Tibial artery (tissue), 4 donors: ENCODE measurements around the gene HSD11B2.
A peak's percentile ranks its signal among the peaks of the same experiment; 100 is the strongest.

ENCODE experiments used
- DNase-seq, 2 donors: peaks; one replicate each; pipeline ENCODE4 v3.0.0-alpha.2; 2019
- H3K27ac ChIP-seq, 2 donors: fragments of 200-600 bp; sonication (generic) in 1 of 2; 1 replicate in 1 of 2; 2 replicates in 1 of 2; pipeline ENCODE4 v1.5.1; 2018 to 2019; ENCODE audit warnings: mild to moderate bottlenecking in 1 of 2
- H3K27me3 ChIP-seq, 2 donors: fragments of 200-600 bp; sonication (generic) in 1 of 2; one replicate each; pipeline versions ENCODE4 v1.5.1 to v1.6.0; 2016 to 2019
- H3K36me3 ChIP-seq, 3 donors: fragments of 200-600 bp; sonication (generic) in 2 of 3; one replicate each; pipeline ENCODE4 v1.5.1; 2016 to 2019; ENCODE audit warnings: mild to moderate bottlenecking in 2 of 3
- H3K4me1 ChIP-seq, 4 donors: fragments of 200-600 bp; sonication (generic) in 2 of 4; 1 replicate in 3 of 4; 2 replicates in 1 of 4; pipeline ENCODE4 v1.5.1; 2016 to 2019
- H3K4me3 ChIP-seq, 2 donors: fragments of 200-600 bp; sonication (generic) in 1 of 2; 1 replicate in 1 of 2; 2 replicates in 1 of 2; pipeline ENCODE4 v1.5.1; 2018 to 2019; ENCODE audit warnings: mild to moderate bottlenecking in 2 of 2
- H3K9me3 ChIP-seq, 3 donors: fragments of 200-600 bp; sonication (generic) in 1 of 3; one replicate each; pipeline ENCODE4 v1.5.1; 2016 to 2019
- intact Hi-C: fragments of 100-400 bp; cut with DNase I; formaldehyde crosslinking; loops from one replicate; pipeline ENCODE4 v1.15.0; 2023; ENCODE audit warnings: low total_unique reads
- TF ChIP-seq, protein P1 (sequence below), 2 experiments: fragments of 200-600 bp in 1 of 2; fragments of 450-650 bp in 1 of 2; IDR thresholded peaks; one replicate each; pipeline ENCODE4 v1.5.1; 2017 to 2019; ENCODE audit warnings: antibody characterized with exemption in 2 of 2, mild to moderate bottlenecking in 1 of 2, moderate library complexity in 1 of 2

Gene HSD11B2

DNA sequence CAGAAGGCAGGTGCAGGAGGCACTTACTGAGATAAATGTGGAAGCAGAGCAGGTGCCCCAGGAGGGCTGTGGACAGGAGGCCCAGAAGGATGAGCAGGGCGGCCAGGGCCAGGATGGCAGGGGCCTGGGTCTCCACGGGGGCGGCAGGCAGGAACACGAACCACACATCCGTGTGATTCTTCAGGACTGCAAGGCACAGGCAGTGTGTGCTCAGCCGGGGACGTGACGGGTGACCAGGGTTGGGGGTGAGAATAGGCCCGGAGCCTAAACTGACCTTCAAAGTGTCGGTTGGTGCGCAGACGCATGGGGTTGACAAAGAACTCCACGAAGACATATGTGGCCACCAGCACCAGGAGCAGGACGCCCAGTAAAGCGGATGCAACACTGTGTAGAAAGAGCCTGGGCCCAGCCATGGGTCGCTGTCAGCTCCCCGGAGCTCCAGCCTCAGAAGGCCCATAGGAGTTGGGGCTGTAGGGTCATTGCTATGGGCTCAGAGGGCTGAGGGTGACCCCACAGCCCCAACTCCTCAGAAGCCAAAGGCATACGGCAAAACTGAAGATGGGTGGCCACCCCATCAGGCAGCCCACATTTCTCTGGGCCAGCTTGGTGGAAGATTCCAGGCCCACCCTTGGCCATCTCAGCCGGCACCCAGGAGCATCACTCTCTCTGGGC, 32.2 kb upstream of the HSD11B2 start:
- no peak overlapping the region for H3K4me3 ChIP-seq
- TF ChIP-seq, protein P1, sequence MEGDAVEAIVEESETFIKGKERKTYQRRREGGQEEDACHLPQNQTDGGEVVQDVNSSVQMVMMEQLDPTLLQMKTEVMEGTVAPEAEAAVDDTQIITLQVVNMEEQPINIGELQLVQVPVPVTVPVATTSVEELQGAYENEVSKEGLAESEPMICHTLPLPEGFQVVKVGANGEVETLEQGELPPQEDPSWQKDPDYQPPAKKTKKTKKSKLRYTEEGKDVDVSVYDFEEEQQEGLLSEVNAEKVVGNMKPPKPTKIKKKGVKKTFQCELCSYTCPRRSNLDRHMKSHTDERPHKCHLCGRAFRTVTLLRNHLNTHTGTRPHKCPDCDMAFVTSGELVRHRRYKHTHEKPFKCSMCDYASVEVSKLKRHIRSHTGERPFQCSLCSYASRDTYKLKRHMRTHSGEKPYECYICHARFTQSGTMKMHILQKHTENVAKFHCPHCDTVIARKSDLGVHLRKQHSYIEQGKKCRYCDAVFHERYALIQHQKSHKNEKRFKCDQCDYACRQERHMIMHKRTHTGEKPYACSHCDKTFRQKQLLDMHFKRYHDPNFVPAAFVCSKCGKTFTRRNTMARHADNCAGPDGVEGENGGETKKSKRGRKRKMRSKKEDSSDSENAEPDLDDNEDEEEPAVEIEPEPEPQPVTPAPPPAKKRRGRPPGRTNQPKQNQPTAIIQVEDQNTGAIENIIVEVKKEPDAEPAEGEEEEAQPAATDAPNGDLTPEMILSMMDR (IDR thresholded peaks at IDR 0.05), result no peak
- intact Hi-C loops, result no loop called here
- H3K4me1 ChIP-seq, result peaks cover 0 to 54% (median 30%) of the 10 kb centered on the region in 4 donors
- no peaks in the 10 kb centered on the region for H3K9me3 ChIP-seq
- DNase-seq, result no peak
- H3K27me3 ChIP-seq, result peaks cover 0 to 58% of the 10 kb centered on the region in 2 donors
- peaks cover 0 to 11% (median 0%) of the 10 kb centered on the region in 3 donors for H3K36me3 ChIP-seq
- H3K27ac ChIP-seq, result no peak overlapping the region

DNA sequence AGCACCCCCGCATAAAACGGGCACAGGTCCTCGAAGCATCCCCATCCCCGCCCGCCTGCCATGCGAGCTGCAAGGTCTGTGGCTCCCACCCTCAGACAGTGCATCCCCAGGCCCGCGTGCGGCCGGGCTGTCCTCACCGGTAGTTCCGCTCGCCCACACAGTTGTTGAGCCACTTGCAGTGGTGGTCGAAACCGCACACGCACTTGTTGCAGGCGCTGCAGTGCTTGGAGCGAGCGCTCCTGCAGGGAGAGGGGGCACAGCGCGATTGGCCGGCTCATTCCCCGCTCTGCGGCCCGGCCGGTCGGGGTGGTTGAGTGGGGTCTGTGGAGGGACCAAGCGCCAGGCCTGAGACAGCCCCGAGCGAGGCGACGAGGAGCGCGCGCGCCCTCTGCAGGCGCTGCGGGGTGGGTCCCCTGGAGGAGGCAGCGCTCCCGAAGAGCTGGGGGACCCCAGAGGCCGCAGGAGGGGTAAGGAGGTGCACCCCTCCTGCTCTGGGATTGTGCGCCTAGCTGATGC, 31.6 kb upstream of the HSD11B2 start:
- H3K27me3 ChIP-seq, result peaks cover 0 to 52% of the 10 kb centered on the region in 2 donors
- H3K9me3 ChIP-seq, result no peaks in the 10 kb centered on the region
- peaks cover 0 to 11% (median 0%) of the 10 kb centered on the region in 3 donors for H3K36me3 ChIP-seq
- TF ChIP-seq, protein P1 (IDR thresholded peaks at IDR 0.05), result peak; percentile 38 to 45
- no peak for DNase-seq
- no peak overlapping the region for H3K27ac ChIP-seq
- H3K4me1 ChIP-seq, result peaks cover 0 to 52% (median 24%) of the 10 kb centered on the region in 4 donors
- intact Hi-C loops, result no loop called here
- H3K4me3 ChIP-seq, result no peak overlapping the region

DNA sequence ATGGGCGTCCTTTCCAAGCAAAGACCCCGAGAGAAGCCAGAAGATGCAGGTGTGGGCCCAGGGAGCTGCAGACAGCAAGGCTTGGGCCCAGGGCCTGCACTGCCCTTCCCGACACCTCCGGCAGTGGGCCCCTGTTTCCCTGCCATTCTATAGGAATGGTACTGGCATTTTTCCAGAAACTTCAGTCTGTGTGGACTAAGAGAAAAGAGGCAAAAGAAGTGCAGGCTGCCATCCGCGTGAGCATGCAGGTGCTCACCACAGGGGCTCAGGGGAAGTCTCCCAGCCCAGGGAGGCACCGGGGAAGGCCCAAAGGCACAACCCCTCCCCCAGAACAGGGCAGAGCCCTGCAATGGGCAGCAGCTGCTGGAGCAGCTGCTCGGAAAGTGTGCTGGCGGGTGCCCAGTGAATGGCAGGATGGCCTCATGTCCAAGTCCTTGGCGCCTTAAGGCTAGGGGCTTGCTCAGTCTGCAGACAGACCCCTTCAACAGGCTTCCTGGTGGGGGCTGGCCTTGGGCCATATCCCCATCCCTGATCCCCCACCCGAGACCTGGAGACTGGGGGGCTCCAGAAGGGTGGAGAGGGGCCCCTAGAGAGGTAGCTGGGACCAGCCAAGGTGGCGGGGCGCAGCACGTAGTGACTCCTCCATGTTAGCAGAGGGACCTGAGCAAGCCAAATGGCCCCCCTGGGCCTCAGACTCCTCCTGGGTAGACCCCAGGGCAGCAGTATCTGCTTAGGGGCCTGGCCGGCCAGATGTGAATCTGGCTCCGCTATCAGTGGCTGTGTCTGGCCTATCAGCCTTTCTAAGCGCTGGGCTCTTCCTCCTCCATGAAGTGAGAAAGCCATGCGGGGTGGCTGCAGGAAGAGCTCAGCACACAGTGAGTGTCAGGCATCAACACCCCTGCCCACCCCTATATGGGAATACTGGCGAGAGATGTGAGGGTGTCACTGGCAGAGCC, 30.9 kb upstream of the HSD11B2 start:
- no peak overlapping the region for H3K27ac ChIP-seq
- no peaks in the 10 kb centered on the region for H3K9me3 ChIP-seq
- H3K27me3 ChIP-seq, result peaks cover 0 to 47% of the 10 kb centered on the region in 2 donors
- H3K36me3 ChIP-seq, result peaks cover 0 to 11% (median 0%) of the 10 kb centered on the region in 3 donors
- TF ChIP-seq, protein P1 (IDR thresholded peaks at IDR 0.05), result peak in 1 of 2 experiments; percentile 0
- peaks cover 0 to 48% (median 21%) of the 10 kb centered on the region in 4 donors for H3K4me1 ChIP-seq
- no peak overlapping the region for H3K4me3 ChIP-seq
- DNase-seq, result no peak
- intact Hi-C loops, result no loop called here

DNA sequence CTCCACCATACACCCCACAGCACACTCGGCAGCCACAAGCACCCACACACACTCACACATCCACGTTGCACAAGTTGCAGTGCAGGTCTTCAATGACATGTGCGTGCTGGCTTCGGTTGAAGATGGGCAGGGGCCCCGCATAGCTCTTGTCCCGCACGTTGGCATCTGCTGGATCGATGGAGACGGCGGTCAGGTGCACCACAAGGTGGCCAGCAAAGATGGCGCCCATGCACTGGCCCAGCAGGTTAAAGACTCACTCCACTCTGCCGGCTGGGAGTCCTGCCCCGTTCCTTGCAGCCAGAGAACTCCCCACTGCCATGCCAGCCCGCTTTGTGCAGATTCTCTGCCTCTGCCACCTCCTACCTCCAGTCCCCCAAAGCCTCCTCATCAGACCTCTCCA, 30.0 kb upstream of the HSD11B2 start:
- H3K27me3 ChIP-seq, result peaks cover 0 to 38% of the 10 kb centered on the region in 2 donors
- intact Hi-C loops, result no loop called here
- peaks cover 0 to 11% (median 0%) of the 10 kb centered on the region in 3 donors for H3K36me3 ChIP-seq
- H3K4me3 ChIP-seq, result no peak overlapping the region
- TF ChIP-seq, protein P1 (IDR thresholded peaks at IDR 0.05), result no peak
- H3K4me1 ChIP-seq, result peaks cover 0 to 46% (median 19%) of the 10 kb centered on the region in 4 donors
- no peak overlapping the region for H3K27ac ChIP-seq
- no peaks in the 10 kb centered on the region for H3K9me3 ChIP-seq
- no peak for DNase-seq

DNA sequence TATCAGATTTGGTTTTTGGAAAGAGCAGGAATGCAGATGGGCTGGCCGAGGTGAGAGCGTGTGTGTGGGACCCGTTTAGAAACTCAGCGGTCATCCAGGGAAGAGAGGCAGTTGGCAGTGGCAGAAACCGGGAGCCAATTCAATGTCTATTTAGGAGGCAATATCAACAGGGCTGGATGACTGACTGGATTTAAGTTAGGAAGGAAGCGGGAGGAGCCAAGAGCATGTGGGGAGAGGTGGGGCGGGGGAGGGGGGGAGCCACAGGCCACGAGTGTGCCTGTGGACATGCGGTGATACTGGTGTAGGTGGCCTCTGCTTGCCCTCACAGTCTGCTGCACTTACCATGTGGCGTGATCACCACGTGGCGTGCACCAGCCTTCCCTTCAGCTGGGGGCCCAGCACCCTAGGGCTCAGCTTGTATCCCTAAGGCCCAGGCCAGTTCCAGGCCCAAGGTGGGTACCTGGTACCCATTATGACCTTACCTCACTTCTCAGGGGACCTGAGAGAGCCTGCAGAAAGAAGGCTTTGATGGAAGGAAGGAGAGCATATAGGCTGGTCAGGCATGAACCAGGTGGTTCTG, 26.9 kb upstream of the HSD11B2 start:
- Histone ChIP-seq H3K4me3 (no peak overlapping the region), H3K36me3 (peaks cover 0 to 11% (median 0%) of the 10 kb centered on the region in 3 donors), H3K27ac (no peak overlapping the region), H3K9me3 (no peaks in the 10 kb centered on the region), H3K4me1 (peaks cover 0 to 35% (median 9%) of the 10 kb centered on the region in 4 donors), H3K27me3 (peaks cover 0 to 12% of the 10 kb centered on the region in 2 donors)
- no peak for DNase-seq
- intact Hi-C loops, result no loop called here
- TF ChIP-seq, protein P1 (IDR thresholded peaks at IDR 0.05), result no peak
